HG03103 (cell line): ENCODE results near the gene HBEGF.
A peak's percentile ranks its signal among the peaks of the same experiment; 100 is the strongest.

Experiments used
- ATAC-seq: cut with Tn5 transposase; IDR thresholded peaks from one replicate; pipeline ENCODE4 v1.9.1; 2021; ENCODE audit warnings: low read depth; ENCODE audit not compliant: unreplicated experiment

The HBEGF gene, protein sequence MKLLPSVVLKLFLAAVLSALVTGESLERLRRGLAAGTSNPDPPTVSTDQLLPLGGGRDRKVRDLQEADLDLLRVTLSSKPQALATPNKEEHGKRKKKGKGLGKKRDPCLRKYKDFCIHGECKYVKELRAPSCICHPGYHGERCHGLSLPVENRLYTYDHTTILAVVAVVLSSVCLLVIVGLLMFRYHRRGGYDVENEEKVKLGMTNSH

DNA sequence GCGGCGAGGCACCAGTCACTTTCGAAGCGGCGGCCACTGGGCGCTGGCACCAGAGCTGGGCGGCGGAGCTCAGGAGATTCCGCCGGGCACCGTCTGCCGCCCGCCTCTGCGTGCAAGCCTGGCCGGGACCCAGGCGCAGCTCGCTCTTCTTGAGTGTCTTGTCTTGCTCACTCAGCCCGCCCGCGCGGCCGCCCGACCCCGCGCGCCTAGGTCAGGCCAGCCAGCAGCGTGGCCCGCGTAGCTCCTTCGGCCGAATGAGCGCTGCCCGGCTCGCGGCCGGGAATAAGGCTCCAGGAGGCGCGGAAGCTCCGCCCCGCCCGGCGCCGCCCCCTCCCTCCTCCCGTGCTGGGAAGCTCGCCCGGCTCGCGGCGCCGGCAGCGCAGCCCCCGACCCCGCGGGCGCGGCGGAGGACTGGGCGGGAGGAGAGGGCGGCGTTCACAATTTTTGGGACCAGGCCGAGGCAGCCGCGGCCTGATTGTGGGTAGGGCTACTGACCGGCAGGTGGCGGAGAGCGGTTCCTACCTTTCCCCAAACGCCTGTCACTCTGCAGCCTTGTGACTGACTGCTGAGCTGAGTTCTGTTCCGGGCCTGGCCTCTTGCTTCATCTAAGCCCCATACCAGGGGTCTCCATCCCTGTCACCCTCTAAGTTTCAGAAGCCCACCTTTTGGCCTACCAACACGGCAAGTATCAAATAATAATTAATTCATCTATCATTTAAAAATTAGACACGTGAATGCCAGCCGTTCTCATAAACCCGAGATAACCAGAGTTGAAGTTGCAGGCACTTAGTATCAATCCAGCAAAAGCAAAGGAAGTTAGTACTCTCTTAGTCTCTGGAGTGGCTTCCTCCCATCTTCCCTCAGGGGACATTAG, at the start of gene HBEGF:
HBEGF (minus strand) TSS at position 256 of the 874 bp plus-strand sequence. CDS start 275 bp downstream, outside the sequence.
- peak; percentile 77 for ATAC-seq

DNA sequence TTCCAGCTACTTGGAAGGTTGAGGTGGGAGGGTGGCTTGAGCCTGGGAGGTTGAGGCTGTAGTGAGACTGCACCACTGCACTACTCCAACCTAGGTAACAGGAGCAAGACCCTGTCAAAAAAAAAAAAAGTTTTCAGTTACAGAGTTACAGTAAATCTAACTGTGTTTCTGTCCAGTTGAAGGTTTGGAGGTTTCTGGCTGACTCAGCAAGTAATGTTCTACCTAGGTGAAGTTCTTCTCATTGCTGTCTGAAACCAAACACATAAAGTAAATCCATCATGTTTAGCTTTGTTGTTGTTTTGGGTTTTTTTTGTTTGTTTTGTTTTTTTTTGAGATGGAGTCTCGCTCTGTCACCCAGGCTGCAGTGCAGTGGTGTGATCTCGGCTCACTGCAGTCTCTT, 47.3 kb upstream of the HBEGF start:
- ATAC-seq: no peak

DNA sequence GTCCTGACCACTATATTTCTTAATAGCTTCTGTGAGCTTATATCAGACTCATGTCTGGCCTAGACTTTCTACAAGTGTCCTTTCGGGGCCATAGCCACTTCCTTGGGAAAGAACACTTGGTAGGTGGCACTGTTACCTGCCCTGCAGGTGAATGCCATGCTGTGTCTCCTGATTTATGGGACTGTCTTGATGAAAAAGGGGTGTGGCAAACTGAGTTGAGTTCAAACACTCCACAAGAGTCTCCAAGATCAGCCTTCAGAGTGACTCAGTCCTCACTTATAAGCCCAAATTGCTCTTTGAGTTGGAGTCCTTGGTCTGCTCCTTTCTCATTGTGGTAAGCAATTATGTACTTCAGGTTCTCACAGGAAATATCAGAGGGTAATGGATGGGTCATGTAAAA, 45.3 kb upstream of the HBEGF start:
- no peak for ATAC-seq

DNA sequence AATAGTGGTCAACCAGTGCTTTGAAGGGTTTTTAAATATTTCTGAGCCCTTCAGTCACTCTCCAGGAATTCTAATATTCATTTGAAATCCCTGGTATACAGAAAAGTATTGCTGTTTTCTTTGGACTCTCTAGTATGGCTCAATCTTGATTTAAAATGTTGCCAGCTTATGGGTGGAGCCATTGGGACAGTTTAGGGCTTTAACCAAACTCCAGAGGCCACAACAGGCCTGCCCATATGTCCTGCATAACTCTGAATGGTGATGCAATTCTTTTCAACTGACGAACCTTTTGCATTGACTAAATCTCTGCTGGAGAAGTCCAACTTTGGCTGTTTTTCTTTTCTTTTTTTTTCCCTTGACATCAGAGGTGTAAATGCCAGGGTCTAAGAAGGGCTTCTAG, 44.9 kb upstream of the HBEGF start:
- ATAC-seq: no peak

DNA sequence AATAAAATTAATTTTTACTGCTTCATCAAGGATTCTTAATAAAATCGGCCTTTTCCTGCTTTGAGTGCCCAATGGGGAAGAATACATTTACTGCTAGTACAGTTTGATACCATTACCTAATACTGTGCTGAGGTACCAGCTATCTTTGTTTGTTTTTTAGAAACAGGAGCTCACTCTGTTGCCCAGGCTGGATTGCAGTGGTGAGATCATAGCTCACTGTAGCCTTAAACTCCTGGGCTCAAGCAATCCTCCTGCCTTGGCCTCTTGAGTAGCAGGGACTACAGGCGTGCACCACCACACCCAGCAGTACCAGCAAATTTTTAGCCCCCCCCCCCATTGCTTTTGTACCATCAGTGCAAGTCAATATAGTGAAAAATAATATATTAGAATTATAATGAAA, 41.6 kb upstream of the HBEGF start:
- ATAC-seq: no peak

DNA sequence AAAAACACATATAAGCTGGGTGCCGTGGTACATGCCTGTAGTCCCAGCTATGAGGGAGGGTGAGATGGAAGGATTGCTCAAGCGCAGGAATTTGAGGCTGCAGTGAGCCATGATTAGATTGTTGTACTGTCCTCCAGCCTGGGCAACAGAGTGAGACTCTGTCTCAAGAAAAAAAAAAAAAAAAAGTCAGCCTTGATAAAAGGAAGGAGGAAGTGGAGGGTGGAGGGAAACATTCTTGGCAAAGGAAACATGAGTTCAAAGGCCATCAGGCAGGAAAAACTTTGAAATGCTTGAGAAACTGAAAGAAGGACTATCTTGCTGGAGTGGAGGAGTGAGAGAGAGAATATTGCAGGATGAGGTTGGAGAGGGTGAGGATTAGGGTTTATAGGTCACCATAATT, 36.9 kb upstream of the HBEGF start:
- no peak for ATAC-seq

DNA sequence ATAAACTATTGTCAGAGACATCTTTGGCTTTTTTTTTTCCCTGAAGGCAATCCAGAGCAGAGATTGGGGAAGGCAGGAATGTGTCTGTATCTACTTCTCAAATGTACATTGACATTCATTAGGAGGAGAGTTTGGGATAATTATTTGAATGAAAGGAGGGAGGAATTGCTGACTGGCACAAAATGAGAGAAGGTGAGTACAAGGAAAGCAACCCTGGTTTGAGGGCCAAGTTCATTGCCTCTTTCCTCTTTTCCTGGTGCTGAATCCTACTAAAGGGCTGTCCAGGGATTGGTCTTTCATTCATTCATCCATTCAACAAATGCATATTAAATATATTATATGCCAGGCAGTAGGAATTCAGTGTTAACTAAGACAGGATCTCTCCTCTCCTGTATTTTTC, 36.5 kb upstream of the HBEGF start:
- ATAC-seq: no peak

DNA sequence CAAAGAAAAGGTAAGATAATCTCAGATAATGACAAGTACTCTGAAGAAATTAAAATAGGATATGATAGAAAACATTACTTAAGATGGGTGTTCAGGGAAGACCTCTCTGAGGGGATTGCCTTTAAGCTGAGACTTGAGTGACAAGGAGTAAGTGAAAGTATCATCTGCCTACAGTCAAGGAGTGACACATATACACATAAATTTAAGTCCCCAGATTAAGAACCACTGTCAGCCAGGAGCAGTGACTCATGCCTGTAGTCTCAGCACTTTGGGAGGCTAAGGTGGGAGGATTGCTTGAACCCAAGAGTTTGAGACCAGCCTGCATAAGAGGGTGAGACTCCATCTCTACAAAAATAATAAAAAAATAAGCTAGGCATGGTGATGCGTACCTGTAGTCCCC, 35.6 kb upstream of the HBEGF start:
- ATAC-seq: no peak

DNA sequence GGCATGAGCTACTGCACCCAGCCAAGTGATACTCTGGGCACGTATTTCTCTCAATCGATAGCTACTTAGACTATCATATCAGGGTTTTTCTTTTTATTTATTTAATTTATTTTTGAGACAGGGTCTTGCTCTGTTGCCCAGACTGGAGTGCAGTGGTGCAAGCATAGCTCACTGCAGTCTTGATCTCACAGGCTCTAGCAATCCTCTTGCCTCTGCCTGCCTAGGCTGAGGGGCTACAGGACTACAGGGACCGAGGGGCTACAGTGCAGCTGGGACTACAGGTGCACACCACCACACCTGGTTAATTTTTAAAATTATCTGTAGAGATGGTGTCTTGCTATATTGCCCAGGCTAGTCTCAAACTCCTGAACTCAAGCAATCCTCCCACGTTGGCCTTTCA, 34.9 kb upstream of the HBEGF start:
- no peak for ATAC-seq

DNA sequence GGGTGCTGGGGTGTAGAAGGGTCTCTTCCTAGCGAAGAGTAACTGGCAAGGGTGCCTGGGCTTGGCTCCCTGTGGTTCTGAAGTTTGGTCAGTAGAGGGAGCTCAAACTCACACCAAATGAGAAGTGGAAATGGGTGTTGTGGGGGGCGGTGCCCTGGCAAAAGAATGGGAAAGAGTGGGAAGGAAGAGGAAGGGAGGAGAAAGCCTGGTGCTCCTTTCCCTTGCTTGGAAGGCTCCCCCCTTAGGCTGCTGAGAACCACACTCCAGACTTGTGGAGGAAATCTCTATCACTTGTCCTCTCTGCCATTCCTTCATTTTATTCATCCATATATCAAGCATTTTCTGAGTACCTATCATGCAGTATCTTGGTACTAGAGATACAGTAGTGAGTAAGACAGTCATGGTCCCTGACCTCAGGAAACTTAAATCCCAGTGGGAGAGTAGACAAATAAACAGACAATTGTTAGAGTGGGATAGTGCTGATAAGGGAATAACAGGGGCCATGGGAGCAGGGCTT, 26.6 kb upstream of the HBEGF start:
- ATAC-seq: no peak

DNA sequence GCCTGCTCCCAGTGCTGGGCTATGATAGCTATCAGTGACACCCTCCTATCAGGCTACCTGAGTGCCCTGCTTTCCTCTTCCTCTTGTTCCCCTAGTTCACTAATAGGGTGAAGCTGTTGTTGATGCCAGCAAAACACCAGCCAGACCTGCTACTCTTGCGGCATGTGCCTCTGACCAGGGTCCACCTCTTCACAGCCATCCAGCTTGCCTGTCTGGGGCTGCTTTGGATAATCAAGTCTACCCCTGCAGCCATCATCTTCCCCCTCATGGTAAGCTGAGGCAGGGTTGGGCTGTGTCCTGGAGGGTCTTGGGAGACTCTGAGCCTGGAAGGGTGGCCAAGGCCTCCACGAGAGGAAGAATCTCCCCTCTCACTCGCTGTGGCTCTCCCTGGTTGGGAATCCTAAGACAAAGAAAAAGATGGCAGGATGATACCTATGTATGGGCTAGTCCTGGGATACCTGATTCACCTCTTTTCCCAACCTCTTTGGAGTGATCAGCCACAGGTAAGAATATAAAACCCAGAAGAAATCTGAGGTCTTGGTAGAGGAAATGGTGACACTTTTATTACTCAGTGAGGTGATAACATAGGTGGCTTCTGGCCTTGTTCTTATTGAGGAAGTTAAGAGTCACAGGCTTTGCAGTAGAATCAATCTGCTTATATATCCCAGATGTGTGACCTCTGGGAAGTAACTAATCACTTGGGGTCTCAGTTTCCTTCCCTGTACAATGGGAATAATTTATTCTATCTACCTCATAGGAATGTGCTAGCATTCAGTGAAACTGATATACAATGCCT, 25.2 kb upstream of the HBEGF start:
- ATAC-seq: no peak

DNA sequence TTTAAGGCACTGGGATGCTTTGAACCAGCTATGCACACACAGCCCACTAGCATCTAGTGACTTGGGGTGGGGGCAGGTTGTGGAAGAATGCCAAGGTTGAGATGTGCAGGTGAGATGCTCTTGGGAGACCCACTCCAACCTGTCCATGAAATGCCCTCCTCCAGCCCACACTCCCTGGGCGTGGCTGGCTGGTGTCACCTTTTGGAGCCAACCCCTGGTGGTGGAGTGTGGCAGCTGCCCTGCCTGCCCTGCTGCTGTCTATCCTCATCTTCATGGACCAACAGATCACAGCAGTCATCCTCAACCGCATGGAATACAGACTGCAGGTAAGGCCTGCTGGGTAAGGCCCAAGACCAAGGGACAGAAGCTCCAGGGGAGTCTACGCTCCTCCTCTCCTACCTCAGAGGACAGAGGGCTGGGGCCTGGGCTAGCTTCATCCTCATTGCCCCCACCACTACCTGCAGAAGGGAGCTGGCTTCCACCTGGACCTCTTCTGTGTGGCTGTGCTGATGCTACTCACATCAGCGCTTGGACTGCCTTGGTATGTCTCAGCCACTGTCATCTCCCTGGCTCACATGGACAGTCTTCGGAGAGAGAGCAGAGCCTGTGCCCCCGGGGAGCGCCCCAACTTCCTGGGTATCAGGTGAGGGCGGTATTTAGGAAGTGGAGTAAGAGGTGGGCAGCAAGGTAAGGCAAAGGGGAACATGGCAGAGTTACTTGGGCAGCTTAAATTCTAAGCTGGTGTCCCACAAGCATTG, 21.0 kb upstream of the HBEGF start:
- no peak for ATAC-seq

DNA sequence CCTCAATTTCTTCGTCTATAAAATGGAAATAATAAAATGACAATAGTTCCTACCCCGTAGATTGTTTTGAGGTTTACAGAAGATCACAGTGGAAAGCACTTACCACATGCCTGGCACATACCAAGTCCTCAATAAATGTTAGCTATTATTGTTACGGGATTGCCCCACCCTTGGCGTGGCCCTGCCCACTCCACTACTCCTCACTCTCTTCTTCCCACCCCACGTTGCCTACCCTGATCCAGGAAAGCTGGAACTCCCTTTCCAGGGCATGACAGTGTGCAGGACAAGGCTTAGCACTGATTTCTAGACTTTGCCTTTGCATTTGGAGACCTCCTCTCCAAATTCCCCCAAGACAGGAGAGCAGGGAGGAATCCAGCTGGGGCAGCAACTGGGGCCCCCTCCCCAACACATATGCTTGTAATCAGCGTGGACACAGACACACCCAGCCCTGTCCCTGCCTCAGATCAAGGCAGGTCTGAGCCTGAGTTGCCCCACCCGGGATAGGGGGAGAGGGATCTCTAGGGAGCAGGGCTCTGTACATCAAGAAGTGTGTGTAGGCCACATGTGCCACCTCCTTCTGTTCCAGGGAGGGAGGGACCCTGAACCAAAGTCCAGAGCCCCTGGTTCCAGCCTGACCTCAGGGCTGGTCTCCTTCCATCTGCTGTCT, 20.3 kb upstream of the HBEGF start:
- ATAC-seq: no peak

DNA sequence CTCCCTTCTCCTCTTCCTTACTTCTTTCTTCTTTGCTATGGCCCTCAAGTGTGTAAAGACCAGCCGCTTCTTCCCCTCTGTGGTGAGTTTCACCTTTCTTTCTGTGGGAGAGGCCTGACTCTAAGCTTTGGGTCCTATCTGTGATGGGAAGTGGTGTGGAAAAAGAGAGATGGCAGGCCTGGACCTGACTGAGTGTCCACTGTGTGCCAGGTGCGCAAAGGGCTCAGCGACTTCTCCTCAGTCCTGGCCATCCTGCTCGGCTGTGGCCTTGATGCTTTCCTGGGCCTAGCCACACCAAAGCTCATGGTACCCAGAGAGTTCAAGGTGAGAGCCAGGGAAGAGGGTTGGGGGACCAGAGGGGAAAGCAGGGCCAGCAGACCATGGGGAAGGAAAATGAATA, 19.5 kb upstream of the HBEGF start:
- ATAC-seq: no peak

DNA sequence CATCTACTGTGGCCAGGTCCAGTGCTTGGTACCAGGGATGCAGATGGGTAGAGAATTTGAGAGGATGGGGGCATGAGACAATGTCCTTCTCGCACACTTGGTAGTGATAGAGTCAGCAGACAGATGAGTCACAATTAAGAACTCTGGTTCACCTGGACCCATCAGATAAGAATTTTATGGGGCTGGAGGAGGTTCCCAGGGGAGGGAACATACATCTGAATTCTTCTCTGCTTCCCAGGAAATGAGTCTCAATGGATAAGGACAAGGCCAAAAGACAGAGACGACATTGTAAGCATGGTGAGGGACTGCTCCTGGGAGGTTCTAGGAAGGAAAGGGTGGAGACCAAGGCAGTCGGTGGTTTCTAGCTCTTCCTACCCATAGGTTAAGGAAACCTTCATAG, 18.9 kb upstream of the HBEGF start:
- no peak for ATAC-seq

DNA sequence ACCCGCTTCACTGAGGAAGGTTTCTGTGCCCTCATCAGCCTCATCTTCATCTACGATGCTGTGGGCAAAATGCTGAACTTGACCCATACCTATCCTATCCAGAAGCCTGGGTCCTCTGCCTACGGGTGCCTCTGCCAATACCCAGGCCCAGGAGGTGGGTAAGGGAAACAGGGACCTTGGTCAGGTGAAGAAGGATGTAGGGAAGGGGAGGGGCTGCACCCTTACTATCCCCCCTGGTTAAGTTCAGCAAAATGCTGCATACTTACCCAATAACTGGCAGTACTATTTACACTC, 18.0 kb upstream of the HBEGF start:
- no peak for ATAC-seq

DNA sequence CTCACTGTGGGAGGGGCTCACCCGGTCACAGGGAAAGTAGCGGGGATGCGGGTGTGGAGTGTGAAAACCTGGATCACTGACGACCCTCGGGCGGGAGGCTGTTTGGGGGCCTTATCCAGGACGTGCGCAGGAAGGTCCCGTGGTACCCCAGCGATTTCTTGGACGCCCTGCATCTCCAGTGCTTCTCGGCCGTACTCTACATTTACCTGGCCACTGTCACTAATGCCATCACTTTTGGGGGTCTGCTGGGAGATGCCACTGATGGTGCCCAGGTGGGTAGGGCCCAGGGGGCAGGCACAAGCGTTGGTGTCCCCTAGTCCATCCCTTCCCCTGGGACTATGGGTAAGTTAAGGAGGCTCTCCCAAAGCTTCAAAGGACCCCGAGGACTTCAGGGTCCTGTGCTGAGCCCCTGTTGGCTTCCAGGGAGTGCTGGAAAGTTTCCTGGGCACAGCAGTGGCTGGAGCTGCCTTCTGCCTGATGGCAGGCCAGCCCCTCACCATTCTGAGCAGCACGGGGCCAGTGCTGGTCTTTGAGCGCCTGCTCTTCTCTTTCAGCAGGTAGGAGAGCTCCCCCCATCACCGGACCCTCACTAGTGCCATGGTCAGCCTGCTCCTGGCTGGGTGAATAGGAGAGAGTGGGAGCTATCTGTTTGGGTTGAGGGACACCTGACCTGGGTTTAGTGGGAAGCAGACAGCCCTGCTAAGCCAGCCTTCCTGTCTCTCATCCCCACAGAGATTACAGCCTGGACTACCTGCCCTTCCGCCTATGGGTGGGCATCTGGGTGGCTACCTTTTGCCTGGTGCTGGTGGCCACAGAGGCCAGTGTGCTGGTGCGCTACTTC, 17.4 kb upstream of the HBEGF start:
- ATAC-seq: no peak

DNA sequence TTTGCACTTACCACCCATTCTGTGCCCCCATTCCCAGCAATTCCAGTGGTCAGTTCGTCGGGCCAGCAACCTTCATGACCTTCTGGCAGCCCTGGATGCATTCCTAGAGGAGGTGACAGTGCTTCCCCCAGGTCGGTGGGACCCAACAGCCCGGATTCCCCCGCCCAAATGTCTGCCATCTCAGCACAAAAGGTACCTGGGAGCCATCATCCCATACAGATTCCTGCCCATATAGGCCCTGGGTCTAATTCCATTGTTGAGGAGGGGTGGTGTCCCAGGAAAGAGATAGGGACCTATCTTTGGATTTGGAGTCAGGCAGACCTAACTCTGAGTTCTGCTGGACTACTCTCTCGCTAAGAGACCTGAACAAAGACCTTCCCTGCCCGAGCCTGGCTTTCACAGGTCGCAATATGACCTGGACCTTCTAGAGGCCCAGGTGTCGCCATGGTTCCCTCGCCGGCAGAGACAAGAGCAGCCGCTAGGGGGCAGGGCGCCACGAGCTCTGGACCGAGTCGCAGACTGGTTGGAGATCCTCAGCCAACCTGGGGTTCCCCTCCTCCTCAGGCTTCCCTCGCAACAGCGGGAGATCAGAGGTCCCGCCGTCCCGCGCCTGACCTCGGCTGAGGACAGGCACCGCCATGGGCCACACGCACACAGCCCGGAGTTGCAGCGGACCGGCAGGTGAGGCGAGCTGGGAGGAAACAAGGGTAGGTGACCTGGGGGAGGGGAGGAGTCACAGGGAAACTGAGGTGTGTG, 16.6 kb upstream of the HBEGF start:
- ATAC-seq: peak; percentile 87

DNA sequence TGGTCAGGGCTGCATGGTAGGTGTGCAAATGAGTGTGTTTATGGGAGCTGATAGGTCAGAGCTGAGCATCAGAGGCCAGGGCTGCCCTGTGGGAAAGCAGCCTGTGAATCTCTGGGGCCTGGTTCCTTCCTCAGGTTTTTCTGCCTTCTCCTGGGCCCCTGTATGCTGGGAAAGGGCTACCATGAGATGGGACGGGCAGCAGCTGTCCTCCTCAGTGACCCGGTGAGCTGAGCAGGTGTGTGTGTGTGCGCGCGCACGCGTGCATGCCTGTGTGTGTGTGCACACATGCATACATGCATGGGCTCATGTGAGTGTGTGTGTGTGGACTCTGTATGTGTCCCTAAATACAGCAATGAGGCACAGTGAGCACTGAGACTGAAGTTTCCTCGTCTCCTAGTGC, 15.9 kb upstream of the HBEGF start:
- no peak for ATAC-seq
